WTC11 (cell line): ENCODE data around the gene FMN2.

Experiments
- CTCF ChIP-seq: fragments of 200-600 bp; IDR thresholded peaks from 2 replicates; pipeline ENCODE4 v1.8.0; 2022; ENCODE audit warnings: antibody characterized with exemption
- E2F5 ChIP-seq: sonication (generic); formaldehyde crosslinking; IDR thresholded peaks from 2 replicates; pipeline ENCODE4 v1.8.1; 2022; ENCODE audit warnings: mild to moderate bottlenecking, moderate library complexity, missing genetic modification reagents
- ESRRA ChIP-seq: sonication (generic); formaldehyde crosslinking; IDR thresholded peaks from 2 replicates; pipeline ENCODE4 v1.8.1; 2022; ENCODE audit warnings: mild to moderate bottlenecking, missing genetic modification reagents, borderline replicate concordance
- FOXP1 ChIP-seq: sonication (generic); formaldehyde crosslinking; IDR thresholded peaks from 2 replicates; pipeline ENCODE4 v1.8.0; 2022; ENCODE audit warnings: missing genetic modification reagents, mild to moderate bottlenecking, moderate library complexity, borderline replicate concordance
- FOXP4 ChIP-seq: sonication (generic); formaldehyde crosslinking; IDR thresholded peaks from 2 replicates; pipeline ENCODE4 v1.8.0; 2022; ENCODE audit warnings: mild to moderate bottlenecking, missing genetic modification reagents
- JAZF1 ChIP-seq: fragments of 250-450 bp; sonication (Bioruptor Pico); IDR thresholded peaks from 2 replicates; pipeline ENCODE4 v1.9.0; 2021; ENCODE audit warnings: moderate library complexity, mild to moderate bottlenecking, inconsistent platforms
- MAX ChIP-seq: sonication (generic); formaldehyde crosslinking; IDR thresholded peaks from 2 replicates; pipeline ENCODE4 v1.8.0; 2022; ENCODE audit warnings: mild to moderate bottlenecking, missing genetic modification reagents
- ZNF138 ChIP-seq: sonication (generic); formaldehyde crosslinking; conservative IDR thresholded peaks from 2 replicates; pipeline ENCODE4 v1.8.1; 2022; ENCODE audit warnings: mild to moderate bottlenecking, moderate library complexity, missing genetic modification reagents
- TF ChIP-seq, protein P1 (sequence below): sonication (generic); formaldehyde crosslinking; IDR thresholded peaks from 2 replicates; pipeline ENCODE4 v1.8.0; 2023; ENCODE audit warnings: missing genetic modification reagents, mild to moderate bottlenecking, borderline replicate concordance

- TF ChIP-seq MAX: no peak
- no peak for TF ChIP-seq CTCF
- no peak for TF ChIP-seq FOXP4
- no peak for TF ChIP-seq ZNF138 (CRISPR knock-in tag)
- TF ChIP-seq JAZF1 (CRISPR knock-in tag): no peak
- TF ChIP-seq, protein P1, sequence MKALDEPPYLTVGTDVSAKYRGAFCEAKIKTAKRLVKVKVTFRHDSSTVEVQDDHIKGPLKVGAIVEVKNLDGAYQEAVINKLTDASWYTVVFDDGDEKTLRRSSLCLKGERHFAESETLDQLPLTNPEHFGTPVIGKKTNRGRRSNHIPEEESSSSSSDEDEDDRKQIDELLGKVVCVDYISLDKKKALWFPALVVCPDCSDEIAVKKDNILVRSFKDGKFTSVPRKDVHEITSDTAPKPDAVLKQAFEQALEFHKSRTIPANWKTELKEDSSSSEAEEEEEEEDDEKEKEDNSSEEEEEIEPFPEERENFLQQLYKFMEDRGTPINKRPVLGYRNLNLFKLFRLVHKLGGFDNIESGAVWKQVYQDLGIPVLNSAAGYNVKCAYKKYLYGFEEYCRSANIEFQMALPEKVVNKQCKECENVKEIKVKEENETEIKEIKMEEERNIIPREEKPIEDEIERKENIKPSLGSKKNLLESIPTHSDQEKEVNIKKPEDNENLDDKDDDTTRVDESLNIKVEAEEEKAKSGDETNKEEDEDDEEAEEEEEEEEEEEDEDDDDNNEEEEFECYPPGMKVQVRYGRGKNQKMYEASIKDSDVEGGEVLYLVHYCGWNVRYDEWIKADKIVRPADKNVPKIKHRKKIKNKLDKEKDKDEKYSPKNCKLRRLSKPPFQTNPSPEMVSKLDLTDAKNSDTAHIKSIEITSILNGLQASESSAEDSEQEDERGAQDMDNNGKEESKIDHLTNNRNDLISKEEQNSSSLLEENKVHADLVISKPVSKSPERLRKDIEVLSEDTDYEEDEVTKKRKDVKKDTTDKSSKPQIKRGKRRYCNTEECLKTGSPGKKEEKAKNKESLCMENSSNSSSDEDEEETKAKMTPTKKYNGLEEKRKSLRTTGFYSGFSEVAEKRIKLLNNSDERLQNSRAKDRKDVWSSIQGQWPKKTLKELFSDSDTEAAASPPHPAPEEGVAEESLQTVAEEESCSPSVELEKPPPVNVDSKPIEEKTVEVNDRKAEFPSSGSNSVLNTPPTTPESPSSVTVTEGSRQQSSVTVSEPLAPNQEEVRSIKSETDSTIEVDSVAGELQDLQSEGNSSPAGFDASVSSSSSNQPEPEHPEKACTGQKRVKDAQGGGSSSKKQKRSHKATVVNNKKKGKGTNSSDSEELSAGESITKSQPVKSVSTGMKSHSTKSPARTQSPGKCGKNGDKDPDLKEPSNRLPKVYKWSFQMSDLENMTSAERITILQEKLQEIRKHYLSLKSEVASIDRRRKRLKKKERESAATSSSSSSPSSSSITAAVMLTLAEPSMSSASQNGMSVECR (CRISPR knock-in tag): no peak
- TF ChIP-seq ESRRA (CRISPR knock-in tag): no peak
- TF ChIP-seq E2F5 (CRISPR knock-in tag): no peak
- no peak for TF ChIP-seq FOXP1 (CRISPR knock-in tag)
Measured at GRCh38 chr1:240445369-240445768, 353.7 kb downstream of the FMN2 start.
